Neutrophil (primary cell): Measurements from ENCODE around the gene DMD.

ENCODE experiments used
- H3K27ac ChIP-seq: fragments of 200-600 bp; sonication (generic); 2 replicates; pipeline ENCODE4 v1.5.1; 2016; ENCODE audit warnings: mild to moderate bottlenecking, moderate library complexity
- H3K27me3 ChIP-seq: fragments of 200-600 bp; sonication (generic); 2 replicates; pipeline ENCODE4 v1.6.0; 2016; ENCODE audit warnings: mild to moderate bottlenecking
- H3K36me3 ChIP-seq: fragments of 200-600 bp; sonication (generic); 2 replicates; pipeline ENCODE4 v1.5.1; 2017
- H3K4me1 ChIP-seq, 2 experiments: fragments of 200-600 bp in 1 of 2; sonication (generic) in 1 of 2; 1 replicate in 1 of 2; 2 replicates in 1 of 2; pipeline versions ENCODE4 v1.5.1 to v1.6.1; 2013 to 2016; ENCODE audit warnings: low read depth in 1 of 2, low read length in 1 of 2, mild to moderate bottlenecking in 1 of 2, moderate library complexity in 1 of 2; ENCODE audit not compliant: control insufficient read depth in 1 of 2, insufficient read depth in 1 of 2
- H3K4me3 ChIP-seq, 2 experiments: fragments of 200-600 bp in 1 of 2; sonication (generic) in 1 of 2; 1 replicate in 1 of 2; 2 replicates in 1 of 2; pipeline ENCODE4 v1.5.1; 2013 to 2016; ENCODE audit warnings: low read depth in 1 of 2, low read length in 1 of 2, mild to moderate bottlenecking in 1 of 2, moderate library complexity in 1 of 2
- H3K9me3 ChIP-seq: fragments of 200-600 bp; sonication (generic); 2 replicates; pipeline ENCODE4 v1.5.1; 2016
- TF ChIP-seq, protein P1 (sequence below): fragments of 200-600 bp; sonication (generic); IDR thresholded peaks from 2 replicates; pipeline ENCODE4 v1.5.1; 2016; ENCODE audit warnings: antibody characterized with exemption

Gene DMD

GRCh38 chrX:31092476-31092875 lies 2118.9 kb downstream of the DMD start:
- TF ChIP-seq, protein P1, sequence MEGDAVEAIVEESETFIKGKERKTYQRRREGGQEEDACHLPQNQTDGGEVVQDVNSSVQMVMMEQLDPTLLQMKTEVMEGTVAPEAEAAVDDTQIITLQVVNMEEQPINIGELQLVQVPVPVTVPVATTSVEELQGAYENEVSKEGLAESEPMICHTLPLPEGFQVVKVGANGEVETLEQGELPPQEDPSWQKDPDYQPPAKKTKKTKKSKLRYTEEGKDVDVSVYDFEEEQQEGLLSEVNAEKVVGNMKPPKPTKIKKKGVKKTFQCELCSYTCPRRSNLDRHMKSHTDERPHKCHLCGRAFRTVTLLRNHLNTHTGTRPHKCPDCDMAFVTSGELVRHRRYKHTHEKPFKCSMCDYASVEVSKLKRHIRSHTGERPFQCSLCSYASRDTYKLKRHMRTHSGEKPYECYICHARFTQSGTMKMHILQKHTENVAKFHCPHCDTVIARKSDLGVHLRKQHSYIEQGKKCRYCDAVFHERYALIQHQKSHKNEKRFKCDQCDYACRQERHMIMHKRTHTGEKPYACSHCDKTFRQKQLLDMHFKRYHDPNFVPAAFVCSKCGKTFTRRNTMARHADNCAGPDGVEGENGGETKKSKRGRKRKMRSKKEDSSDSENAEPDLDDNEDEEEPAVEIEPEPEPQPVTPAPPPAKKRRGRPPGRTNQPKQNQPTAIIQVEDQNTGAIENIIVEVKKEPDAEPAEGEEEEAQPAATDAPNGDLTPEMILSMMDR, result no peak
- H3K4me3 ChIP-seq, result no peak overlapping the region
- no peak overlapping the region for H3K27ac ChIP-seq
- no peaks in the 10 kb centered on the region for H3K36me3 ChIP-seq
- no peaks in the 10 kb centered on the region for H3K9me3 ChIP-seq
- no peaks in the 10 kb centered on the region for H3K27me3 ChIP-seq
- no peaks in the 10 kb centered on the region for H3K4me1 ChIP-seq

- Histone ChIP-seq H3K27me3 (no peaks in the 10 kb centered on the region), H3K4me1 (no peaks in the 10 kb centered on the region), H3K4me3 (no peak overlapping the region), H3K36me3 (no peaks in the 10 kb centered on the region), H3K27ac (no peak overlapping the region), H3K9me3 (no peaks in the 10 kb centered on the region)
- TF ChIP-seq, protein P1, result no peak
Observed at GRCh38 chrX:31091819-31092218, 2119.5 kb downstream of the DMD start.

- TF ChIP-seq, protein P1, result no peak
- Histone ChIP-seq H3K9me3 (no peaks in the 10 kb centered on the region), H3K27ac (no peak overlapping the region), H3K4me1 (no peaks in the 10 kb centered on the region), H3K4me3 (no peak overlapping the region), H3K36me3 (no peaks in the 10 kb centered on the region), H3K27me3 (no peaks in the 10 kb centered on the region)
Observed at GRCh38 chrX:31074522-31074921, 2136.8 kb downstream of the DMD start.

DNA sequence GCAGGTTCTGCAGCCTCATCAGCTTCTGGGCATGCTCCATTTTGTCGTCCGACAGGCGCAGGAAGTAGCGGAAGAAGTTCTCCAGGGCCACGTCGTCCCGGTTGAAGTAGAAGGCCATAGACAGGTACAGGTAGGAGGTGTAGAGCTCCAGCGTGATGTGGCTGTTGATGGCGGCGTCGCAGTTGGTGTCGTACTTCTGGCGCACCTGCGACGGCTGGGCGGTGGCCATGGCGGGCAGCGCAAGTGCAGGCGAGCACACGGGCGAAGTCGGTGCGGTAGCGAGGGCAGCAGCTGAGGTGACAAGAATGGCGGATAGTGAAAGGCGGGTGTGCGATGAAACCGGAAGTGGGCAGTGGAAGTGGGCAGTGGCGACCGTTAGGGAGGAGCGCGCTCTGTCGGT lies 2139.6 kb downstream of the DMD start, which contains the start of gene FTHL17:
Gene FTHL17, minus strand, starts transcription at position 317 of the 400 bp plus-strand sequence. Its CDS starts 88 bp downstream, at position 229.
- Histone ChIP-seq H3K36me3 (no peaks in the 10 kb centered on the region), H3K4me1 (no peaks in the 10 kb centered on the region), H3K4me3 (no peak within 1 kb of the TSS), H3K9me3 (no peaks in the 10 kb centered on the region), H3K27me3 (no peaks in the 10 kb centered on the region), H3K27ac (no peak within 1 kb of the TSS)
- TF ChIP-seq, protein P1, result no peak

GRCh38 chrX:31071262-31071661 lies 2140.1 kb downstream of the DMD start:
- Histone ChIP-seq H3K27me3 (no peaks in the 10 kb centered on the region), H3K4me3 (no peak overlapping the region), H3K27ac (no peak overlapping the region), H3K4me1 (no peaks in the 10 kb centered on the region), H3K36me3 (no peaks in the 10 kb centered on the region), H3K9me3 (no peaks in the 10 kb centered on the region)
- TF ChIP-seq, protein P1, result no peak

- H3K4me3 ChIP-seq, result no peak overlapping the region
- no peaks in the 10 kb centered on the region for H3K36me3 ChIP-seq
Observed at GRCh38 chrX:31070057-31070468, 2141.3 kb downstream of the DMD start.

More at GRCh38 chrX:31070057-31070468, 2141.3 kb downstream of the DMD start:
- TF ChIP-seq, protein P1, result no peak
- no peaks in the 10 kb centered on the region for H3K9me3 ChIP-seq
- no peak overlapping the region for H3K27ac ChIP-seq
- H3K4me1 ChIP-seq, result no peaks in the 10 kb centered on the region
- no peaks in the 10 kb centered on the region for H3K27me3 ChIP-seq
